Karpas-422 (cell line): ENCODE results near the gene BTBD1. TPM values are rescaled to one million over a fixed set of nuclear protein-coding genes. Genes with fewer than 3 reads are reported as not detected.

Source experiments
- DNase-seq: peaks from one replicate; pipeline ENCODE4 v3.0.0-alpha.2; 2015
- H2AFZ ChIP-seq: fragments of 200-600 bp; sonication (generic); 2 replicates; pipeline ENCODE4 v1.6.1; 2014; ENCODE audit warnings: antibody characterized with exemption, low read length, mixed read lengths
- H3K27ac ChIP-seq: fragments of 200-600 bp; sonication (generic); 2 replicates; pipeline ENCODE4 v1.5.1; 2014; ENCODE audit warnings: mild to moderate bottlenecking, low read length, moderate library complexity
- H3K27me3 ChIP-seq: fragments of 200-600 bp; sonication (generic); 2 replicates; pipeline ENCODE4 v1.6.1; 2014; ENCODE audit warnings: low read length, mixed read lengths
- H3K36me3 ChIP-seq: fragments of 200-600 bp; sonication (generic); 2 replicates; pipeline ENCODE4 v1.6.1; 2014; ENCODE audit warnings: low read length, mixed read lengths; ENCODE audit not compliant: insufficient read depth
- H3K4me1 ChIP-seq: fragments of 200-600 bp; sonication (generic); 2 replicates; pipeline ENCODE4 v1.6.1; 2014; ENCODE audit warnings: mild to moderate bottlenecking, low read length, mixed read lengths
- H3K4me2 ChIP-seq: fragments of 200-600 bp; sonication (generic); 2 replicates; pipeline ENCODE4 v1.6.1; 2014; ENCODE audit warnings: low read length, low read depth, mild to moderate bottlenecking; ENCODE audit not compliant: poor library complexity, severe bottlenecking
- H3K4me3 ChIP-seq: fragments of 200-600 bp; sonication (generic); 2 replicates; pipeline ENCODE4 v1.5.1; 2014; ENCODE audit warnings: mild to moderate bottlenecking, antibody characterized with exemption, low read length, mixed read lengths
- H3K79me2 ChIP-seq: fragments of 200-600 bp; sonication (generic); 2 replicates; pipeline ENCODE4 v1.6.1; 2014; ENCODE audit warnings: mild to moderate bottlenecking, low read length, mixed read lengths
- H3K9ac ChIP-seq: fragments of 200-600 bp; sonication (generic); 2 replicates; pipeline ENCODE4 v1.6.0; 2014; ENCODE audit warnings: low read length
- H3K9me2 ChIP-seq: fragments of 200-600 bp; sonication (generic), shearing (Covaris generic); replicated peaks from 2 replicates; pipeline ENCODE4 v1.6.0; 2014; ENCODE audit warnings: mild to moderate bottlenecking, low read length, moderate library complexity; ENCODE audit not compliant: insufficient read depth
- H3K9me3 ChIP-seq: fragments of 300-700, 200-600 bp; sonication (generic); 2 replicates; pipeline ENCODE4 v1.6.1; 2014; ENCODE audit warnings: low read length, mixed read lengths
- H4K20me1 ChIP-seq: fragments of 200-600 bp; sonication (generic); 2 replicates; pipeline ENCODE4 v1.6.1; 2014; ENCODE audit warnings: mild to moderate bottlenecking, antibody characterized with exemption, low read length, low read depth; ENCODE audit not compliant: insufficient read depth
- total RNA-seq: library from RNA; depleted of rRNA; stranded (reverse); fragments of >200 nt; shearing (Covaris generic); gene quantifications from 2 replicates; pipeline ENCODE4 v1.2.3, GENCODE V29; 2014; ENCODE audit warnings: low replicate concordance

Gene BTBD1
- total RNA-seq, 1 experiment from 2014 or later = 140 TPM

GRCh38 chr15:83111149-83111548 is 44.1 kb upstream of the BTBD1 start:
- H3K4me3 ChIP-seq = no peak overlapping the region
- DNase-seq = no peak
- no peaks in the 10 kb centered on the region for H3K36me3 ChIP-seq
- no peaks in the 10 kb centered on the region for H3K9me2 ChIP-seq
- no peak overlapping the region for H3K9ac ChIP-seq
- no peaks in the 10 kb centered on the region for H4K20me1 ChIP-seq
- H3K79me2 ChIP-seq = no peaks in the 10 kb centered on the region
- no peak overlapping the region for H3K27ac ChIP-seq
- no peak overlapping the region for H3K4me2 ChIP-seq
- no peak overlapping the region for H2AFZ ChIP-seq
- no peaks in the 10 kb centered on the region for H3K27me3 ChIP-seq
- no peaks in the 10 kb centered on the region for H3K9me3 ChIP-seq
- H3K4me1 ChIP-seq = no peaks in the 10 kb centered on the region

GRCh38 chr15:83110381-83110780 is 43.3 kb upstream of the BTBD1 start:
- H2AFZ ChIP-seq = no peak overlapping the region

GRCh38 chr15:83109532-83109931 is 42.5 kb upstream of the BTBD1 start:
- no peaks in the 10 kb centered on the region for H3K27me3 ChIP-seq

More at GRCh38 chr15:83110381-83110780, 43.3 kb upstream of the BTBD1 start:
- H3K4me2 ChIP-seq = no peak overlapping the region
- H3K9me3 ChIP-seq = no peaks in the 10 kb centered on the region
- no peak overlapping the region for H3K4me3 ChIP-seq
- H3K9me2 ChIP-seq = no peaks in the 10 kb centered on the region
- H4K20me1 ChIP-seq = no peaks in the 10 kb centered on the region
- H3K4me1 ChIP-seq = no peaks in the 10 kb centered on the region
- no peaks in the 10 kb centered on the region for H3K36me3 ChIP-seq
- DNase-seq = no peak
- no peak overlapping the region for H3K27ac ChIP-seq
- no peaks in the 10 kb centered on the region for H3K79me2 ChIP-seq
- H3K9ac ChIP-seq = no peak overlapping the region
- H3K27me3 ChIP-seq = no peaks in the 10 kb centered on the region

GRCh38 chr15:83108266-83109219 is 41.5 kb upstream of the BTBD1 start:
- Histone ChIP-seq H3K9ac (no peak overlapping the region), H3K9me3 (no peaks in the 10 kb centered on the region), H3K4me1 (no peaks in the 10 kb centered on the region), H2AFZ (no peak overlapping the region), H3K27me3 (no peaks in the 10 kb centered on the region), H3K4me3 (no peak overlapping the region), H3K79me2 (no peaks in the 10 kb centered on the region), H4K20me1 (no peaks in the 10 kb centered on the region), H3K4me2 (no peak overlapping the region), H3K36me3 (no peaks in the 10 kb centered on the region), H3K27ac (no peak overlapping the region), H3K9me2 (no peaks in the 10 kb centered on the region)
- peak; percentile 62 for DNase-seq

More at GRCh38 chr15:83109532-83109931, 42.5 kb upstream of the BTBD1 start:
- DNase-seq = no peak
- H3K79me2 ChIP-seq = no peaks in the 10 kb centered on the region
- H3K4me2 ChIP-seq = no peak overlapping the region
- H2AFZ ChIP-seq = no peak overlapping the region
- H3K9ac ChIP-seq = no peak overlapping the region
- H4K20me1 ChIP-seq = no peaks in the 10 kb centered on the region
- no peak overlapping the region for H3K4me3 ChIP-seq
- H3K9me2 ChIP-seq = no peaks in the 10 kb centered on the region
- H3K9me3 ChIP-seq = no peaks in the 10 kb centered on the region
- no peak overlapping the region for H3K27ac ChIP-seq
- no peaks in the 10 kb centered on the region for H3K4me1 ChIP-seq
- no peaks in the 10 kb centered on the region for H3K36me3 ChIP-seq

- no peaks in the 10 kb centered on the region for H3K9me2 ChIP-seq
- no peak overlapping the region for H3K9ac ChIP-seq
- no peak overlapping the region for H2AFZ ChIP-seq
- no peaks in the 10 kb centered on the region for H3K4me1 ChIP-seq
- no peak overlapping the region for H3K4me3 ChIP-seq
- no peaks in the 10 kb centered on the region for H3K9me3 ChIP-seq
- H4K20me1 ChIP-seq = no peaks in the 10 kb centered on the region
- no peaks in the 10 kb centered on the region for H3K36me3 ChIP-seq
- no peak for DNase-seq
- no peaks in the 10 kb centered on the region for H3K79me2 ChIP-seq
- H3K4me2 ChIP-seq = no peak overlapping the region
- H3K27me3 ChIP-seq = no peaks in the 10 kb centered on the region
- no peak overlapping the region for H3K27ac ChIP-seq
These were observed 40.8 kb upstream of the BTBD1 start for GRCh38 chr15:83107841-83108181.

GRCh38 chr15:83106994-83107840 is 40.2 kb upstream of the BTBD1 start, which contains the start of gene TM6SF1:
TSS of gene TM6SF1 (plus strand) at chr15:83107645. CDS start at chr15:83107681, 36 bp downstream.
- Histone ChIP-seq H3K27me3 (no peaks in the 10 kb centered on the region), H3K9me3 (no peaks in the 10 kb centered on the region), H3K27ac (no peak within 1 kb of the TSS), H3K4me2 (no peak within 1 kb of the TSS), H4K20me1 (no peaks in the 10 kb centered on the region), H2AFZ (no peak within 1 kb of the TSS), H3K9me2 (no peaks in the 10 kb centered on the region), H3K79me2 (no peaks in the 10 kb centered on the region), H3K4me1 (no peaks in the 10 kb centered on the region), H3K36me3 (no peaks in the 10 kb centered on the region), H3K4me3 (no peak within 1 kb of the TSS), H3K9ac (no peak within 1 kb of the TSS)
- no peak for DNase-seq

GRCh38 chr15:83105440-83105839 is 38.4 kb upstream of the BTBD1 start:
- no peaks in the 10 kb centered on the region for H3K9me2 ChIP-seq
- no peaks in the 10 kb centered on the region for H3K27me3 ChIP-seq
- no peak overlapping the region for H3K9ac ChIP-seq
- H3K36me3 ChIP-seq = no peaks in the 10 kb centered on the region
- no peaks in the 10 kb centered on the region for H3K79me2 ChIP-seq
- H3K27ac ChIP-seq = no peak overlapping the region
- no peaks in the 10 kb centered on the region for H4K20me1 ChIP-seq
- no peaks in the 10 kb centered on the region for H3K4me1 ChIP-seq
- no peak for DNase-seq
- no peaks in the 10 kb centered on the region for H3K9me3 ChIP-seq
- no peak overlapping the region for H3K4me3 ChIP-seq
- H2AFZ ChIP-seq = no peak overlapping the region
- no peak overlapping the region for H3K4me2 ChIP-seq

GRCh38 chr15:83104141-83104540 is 37.1 kb upstream of the BTBD1 start:
- no peak overlapping the region for H2AFZ ChIP-seq
- H3K9ac ChIP-seq = no peak overlapping the region
- H4K20me1 ChIP-seq = no peaks in the 10 kb centered on the region
- no peaks in the 10 kb centered on the region for H3K4me1 ChIP-seq
- no peak for DNase-seq
- no peaks in the 10 kb centered on the region for H3K9me2 ChIP-seq
- H3K4me3 ChIP-seq = no peak overlapping the region
- no peaks in the 10 kb centered on the region for H3K9me3 ChIP-seq
- H3K4me2 ChIP-seq = no peak overlapping the region
- H3K27ac ChIP-seq = no peak overlapping the region
- H3K27me3 ChIP-seq = no peaks in the 10 kb centered on the region
- H3K79me2 ChIP-seq = no peaks in the 10 kb centered on the region
- H3K36me3 ChIP-seq = no peaks in the 10 kb centered on the region
